ENCODE results near the gene C1orf232. TPM values are rescaled to one million over a fixed set of nuclear protein-coding genes. Genes with fewer than 3 reads are reported as not detected.

Gene C1orf232
- total RNA-seq, 1 donor from 2014 or later = not detected

Other genes with a start within 250 kb of the C1orf232 start
- 33.9 TPM for gene PAFAH2, start 170.9 kb downstream of the C1orf232 start, total RNA-seq
- gene EXTL1, start 147.2 kb downstream of the C1orf232 start, total RNA-seq = 0.52 TPM
- under 0.01 TPM for gene SLC30A2, start 122.8 kb downstream of the C1orf232 start, total RNA-seq
- gene TRIM63, start 101.3 kb downstream of the C1orf232 start, total RNA-seq = 30.3 TPM
- 7.8 TPM for gene PDIK1L, start 57.1 kb downstream of the C1orf232 start, total RNA-seq
- gene FAM110D, start 9.9 kb downstream of the C1orf232 start, total RNA-seq = 1.0 TPM
- 21.9 TPM for gene ZNF593, start 945 bp upstream of the C1orf232 start, total RNA-seq
- not detected for gene ZNF593OS, start 2.9 kb upstream of the C1orf232 start, total RNA-seq
- not detected for gene CNKSR1, start 8.5 kb upstream of the C1orf232 start, total RNA-seq
- not detected for gene CATSPER4, start 21.6 kb upstream of the C1orf232 start, total RNA-seq
- gene CEP85, start 65.2 kb upstream of the C1orf232 start, total RNA-seq = 25.1 TPM
- 4.2 TPM for gene SH3BGRL3, start 111.1 kb upstream of the C1orf232 start, total RNA-seq
- gene UBXN11, start 137.7 kb upstream of the C1orf232 start, total RNA-seq = 2.1 TPM
- gene CD52, start 149.0 kb upstream of the C1orf232 start, total RNA-seq = not detected
- not detected for gene CRYBG2, start 185.2 kb upstream of the C1orf232 start, total RNA-seq
- not detected for gene ZNF683, start 203.8 kb upstream of the C1orf232 start, total RNA-seq
- gene LIN28A, start 241.9 kb upstream of the C1orf232 start, total RNA-seq = not detected